Stomach (tissue), 4 donors: ENCODE measurements around the gene CRACR2B.

ENCODE experiments used
- CTCF ChIP-seq, 7 experiments: fragments of 450-650 bp in 4 of 7; fragments of 200-600 bp in 3 of 7; sonication (generic) in 3 of 7; IDR thresholded peaks; one replicate each; pipeline ENCODE4 v1.5.1; 2016 to 2019; ENCODE audit warnings: antibody characterized with exemption in 7 of 7, control low read depth in 2 of 7, mild to moderate bottlenecking in 1 of 7
- POLR2A ChIP-seq, 4 donors: fragments of 450-650 bp; IDR thresholded peaks; one replicate each; pipeline ENCODE4 v1.6.1; 2016; ENCODE audit warnings: antibody characterized with exemption in 4 of 4, control low read depth in 2 of 4, mild to moderate bottlenecking in 1 of 4, moderate library complexity in 1 of 4

- TF ChIP-seq POLR2A (IDR thresholded peaks at IDR 0.05), result no peak
- no peak for TF ChIP-seq CTCF (IDR thresholded peaks at IDR 0.05)
Measured at GRCh38 chr11:802693-803466, 24.8 kb upstream of the CRACR2B start.
